MM.1S (cell line): Measurements from ENCODE around the gene IL1R2.

Experiments used
- CTCF ChIP-seq: fragments of 300-600 bp; sonication (generic); IDR thresholded peaks from 2 replicates; pipeline ENCODE4 v1.5.1; 2016; ENCODE audit warnings: antibody characterized with exemption, low read length, mixed read lengths
- EZH2 ChIP-seq: fragments of 300-600 bp; sonication (generic); optimal IDR thresholded peaks from 2 replicates; pipeline ENCODE3; 2017; ENCODE audit warnings: low read depth, mild to moderate bottlenecking, antibody characterized with exemption, low read length, mixed read lengths

- TF ChIP-seq CTCF (no peak), EZH2 (no peak)
Observed at GRCh38 chr2:102076512-102076911, 84.8 kb downstream of the IL1R2 start.
